Forelimb muscle (tissue), 1 donor: ENCODE data around the gene NFATC2IP. TPM values are rescaled to one million over a fixed set of nuclear protein-coding genes. Genes with fewer than 3 reads are reported as not detected.
"Not testable (repeated sequence)": the region's sequence is repeated elsewhere in the genome, so short reads cannot be mapped to it uniquely, and the experiment has no call there.

ENCODE experiments used
- DNase-seq: peaks from one replicate; pipeline ENCODE4 v3.0.0-alpha.2; 2013; ENCODE audit warnings: low read depth
- polyA plus RNA-seq: library from polyadenylated mRNA; unstranded; fragments of 120-200 nt; gene quantifications from one replicate; pipeline ENCODE4 v1.2.1, GENCODE V29; 2013; ENCODE audit not compliant: insufficient read length

Gene NFATC2IP
- polyA plus RNA-seq, 1 donor = 29.3 TPM

GRCh38 chr16:28967156-28967555, 16.4 kb downstream of the NFATC2IP start:
- DNase-seq = no peak

- not testable (repeated sequence) for DNase-seq
Measured at GRCh38 chr16:28969696-28970095, 19.0 kb downstream of the NFATC2IP start.

- DNase-seq = peak; percentile 4
Measured at GRCh38 chr16:28974007-28974436, 23.3 kb downstream of the NFATC2IP start.

DNA sequence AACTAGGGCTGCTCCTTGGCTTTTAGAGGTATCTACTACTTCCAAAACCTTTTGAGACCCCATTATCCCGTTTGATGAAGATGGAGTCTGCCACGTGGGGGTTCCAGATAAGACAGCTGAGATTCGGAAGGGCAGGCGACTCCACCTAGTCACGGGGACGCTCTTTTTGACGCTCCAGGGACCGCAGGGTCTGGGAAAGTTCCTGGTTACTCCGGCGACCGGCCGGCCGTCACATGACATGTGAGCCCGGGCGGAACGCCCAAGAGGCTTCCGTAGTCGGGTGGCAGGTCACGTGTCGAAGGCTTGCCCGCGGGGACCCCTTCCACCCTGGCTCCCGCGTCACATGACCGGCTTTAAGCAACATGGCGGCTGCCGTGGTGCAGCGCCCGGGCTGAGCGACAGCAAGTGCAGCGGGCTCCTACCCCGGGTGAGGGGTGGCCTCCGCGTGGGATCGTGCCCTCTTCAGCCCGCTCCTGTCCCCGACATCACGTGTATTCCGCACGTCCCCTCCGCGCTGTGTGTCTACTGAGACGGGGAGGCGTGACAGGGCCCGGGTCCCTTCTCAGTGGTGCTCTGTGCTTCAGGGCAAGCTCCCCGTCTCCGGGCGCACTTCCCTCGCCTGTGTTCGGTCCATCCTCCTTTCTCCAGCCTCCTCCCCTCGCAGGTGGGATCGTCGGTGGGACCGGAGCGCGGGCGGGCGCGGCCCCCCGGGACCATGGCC, 23.9 kb downstream of the NFATC2IP start, which contains the start of gene SPNS1:
Gene SPNS1, plus strand, starts transcription at position 342 of the 721 bp plus-strand sequence. Its CDS starts 374 bp downstream, at position 716.
- DNase-seq = peak; percentile 93

DNA sequence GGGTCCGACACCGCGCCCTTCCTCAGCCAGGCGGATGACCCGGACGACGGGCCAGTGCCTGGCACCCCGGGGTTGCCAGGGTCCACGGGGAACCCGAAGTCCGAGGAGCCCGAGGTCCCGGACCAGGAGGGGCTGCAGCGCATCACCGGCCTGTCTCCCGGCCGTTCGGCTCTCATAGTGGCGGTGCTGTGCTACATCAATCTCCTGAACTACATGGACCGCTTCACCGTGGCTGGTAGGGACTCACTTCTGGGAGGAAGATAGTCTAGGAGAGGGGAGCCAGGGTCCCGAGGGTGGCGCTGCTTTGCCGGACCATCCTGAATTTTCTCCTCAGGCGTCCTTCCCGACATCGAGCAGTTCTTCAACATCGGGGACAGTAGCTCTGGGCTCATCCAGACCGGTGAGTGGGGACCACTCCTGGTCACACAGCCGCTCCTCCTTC, 24.4 kb downstream of the NFATC2IP start:
- no peak for DNase-seq

DNA sequence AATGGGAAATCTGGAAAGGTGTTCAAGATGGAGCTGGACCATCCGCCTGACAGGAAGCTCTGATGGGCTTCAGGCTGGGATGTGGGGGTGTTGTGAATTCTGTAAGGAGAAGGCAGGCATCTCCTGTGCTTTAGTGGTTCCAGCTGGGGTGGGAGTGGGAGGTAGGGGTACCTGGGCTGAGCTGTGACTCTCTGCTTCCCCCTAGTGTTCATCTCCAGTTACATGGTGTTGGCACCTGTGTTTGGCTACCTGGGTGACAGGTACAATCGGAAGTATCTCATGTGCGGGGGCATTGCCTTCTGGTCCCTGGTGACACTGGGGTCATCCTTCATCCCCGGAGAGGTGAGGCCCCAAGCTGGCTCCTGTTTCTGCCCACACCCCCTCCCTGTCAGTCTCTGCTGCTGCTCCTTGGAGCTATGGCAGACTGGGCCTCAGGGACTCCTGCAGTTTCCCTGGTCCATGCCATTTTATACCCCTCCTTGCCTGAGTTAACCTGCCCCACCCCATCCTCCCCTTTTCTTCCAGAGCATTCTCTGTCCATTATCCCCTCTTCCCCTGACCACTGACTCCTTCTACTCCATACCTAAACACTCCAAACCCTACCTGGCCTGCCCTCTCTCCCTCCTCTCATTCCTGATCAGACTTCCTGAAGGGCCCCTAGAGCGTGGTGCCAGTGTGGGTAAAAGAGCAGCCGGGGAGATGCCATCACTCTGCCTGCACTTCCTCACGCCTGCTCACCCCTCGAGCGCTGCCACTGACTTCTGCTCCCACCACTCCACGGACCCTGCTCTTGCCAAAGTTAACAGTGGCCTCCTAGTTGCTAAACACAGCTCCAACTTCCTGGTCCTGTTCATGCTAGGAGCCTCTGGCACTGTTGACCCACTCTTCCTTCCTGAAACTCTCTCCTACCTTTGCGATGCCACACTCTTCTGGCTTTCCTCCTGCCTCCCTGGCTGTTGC, 27.2 kb downstream of the NFATC2IP start:
- no peak for DNase-seq

GRCh38 chr16:28980330-28980729, 29.6 kb downstream of the NFATC2IP start:
- DNase-seq = not testable (repeated sequence)

DNA sequence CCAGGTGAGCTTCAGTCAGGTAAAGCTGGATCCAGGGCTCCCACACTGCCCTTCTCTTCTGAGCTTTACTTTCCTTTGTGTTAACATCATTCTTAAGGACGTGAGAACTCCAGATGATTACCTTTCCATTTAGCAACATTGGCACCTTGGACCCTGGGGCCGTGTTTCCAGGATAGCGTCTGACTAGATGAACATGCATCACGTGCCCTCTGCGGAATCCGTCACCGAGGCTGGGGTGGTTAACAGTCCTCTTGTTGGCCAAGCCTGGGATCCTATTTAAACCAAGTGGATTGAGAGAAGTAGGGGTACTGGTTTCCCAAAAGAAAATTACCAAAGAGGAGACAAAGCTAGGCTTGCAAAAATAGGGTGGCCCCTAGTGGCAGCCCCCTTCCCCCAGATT, 30.2 kb downstream of the NFATC2IP start:
- no peak for DNase-seq

GRCh38 chr16:28981517-28981916, 30.8 kb downstream of the NFATC2IP start:
- no peak for DNase-seq

GRCh38 chr16:28982418-28982817, 31.7 kb downstream of the NFATC2IP start:
- no peak for DNase-seq

DNA sequence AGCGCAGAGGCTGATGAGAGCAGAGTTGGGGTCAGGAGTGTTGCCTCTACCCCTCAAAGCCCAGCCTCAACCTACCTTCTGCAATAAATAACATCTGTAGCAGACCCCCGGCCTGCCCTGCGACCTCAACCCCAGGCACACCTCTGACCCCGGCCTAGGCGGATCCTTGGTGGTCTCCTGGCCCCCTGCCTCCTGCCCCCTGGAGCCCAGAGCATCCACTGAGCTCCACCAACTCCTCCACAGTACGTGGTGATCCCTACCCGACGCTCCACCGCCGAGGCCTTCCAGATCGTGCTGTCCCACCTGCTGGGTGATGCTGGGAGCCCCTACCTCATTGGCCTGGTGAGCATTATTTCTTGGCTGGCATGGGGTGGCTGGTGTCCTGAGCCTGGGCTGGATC, 32.2 kb downstream of the NFATC2IP start:
- no peak for DNase-seq

DNA sequence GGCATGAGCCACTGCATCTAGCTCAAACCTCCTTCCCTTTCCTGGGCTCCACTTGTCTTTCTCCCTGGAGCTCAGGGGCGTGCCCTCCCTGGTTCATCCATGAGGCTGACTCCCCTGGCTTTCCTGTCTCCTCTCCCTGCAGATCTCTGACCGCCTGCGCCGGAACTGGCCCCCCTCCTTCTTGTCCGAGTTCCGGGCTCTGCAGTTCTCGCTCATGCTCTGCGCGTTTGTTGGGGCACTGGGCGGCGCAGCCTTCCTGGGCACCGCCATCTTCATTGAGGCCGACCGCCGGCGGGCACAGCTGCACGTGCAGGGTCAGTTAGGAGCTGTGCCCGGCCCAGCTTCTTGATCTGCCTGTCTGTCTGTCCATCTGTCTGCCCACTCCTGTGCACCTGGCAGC, 32.9 kb downstream of the NFATC2IP start:
- no peak for DNase-seq

DNA sequence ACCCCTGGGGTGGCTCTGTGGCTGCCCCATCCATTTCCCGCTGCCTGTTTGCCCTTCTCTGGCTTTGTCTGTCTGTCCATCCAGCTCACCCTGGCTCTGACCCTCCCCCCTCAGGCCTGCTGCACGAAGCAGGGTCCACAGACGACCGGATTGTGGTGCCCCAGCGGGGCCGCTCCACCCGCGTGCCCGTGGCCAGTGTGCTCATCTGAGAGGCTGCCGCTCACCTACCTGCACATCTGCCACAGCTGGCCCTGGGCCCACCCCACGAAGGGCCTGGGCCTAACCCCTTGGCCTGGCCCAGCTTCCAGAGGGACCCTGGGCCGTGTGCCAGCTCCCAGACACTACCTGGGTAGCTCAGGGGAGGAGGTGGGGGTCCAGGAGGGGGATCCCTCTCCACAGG, 33.4 kb downstream of the NFATC2IP start:
- DNase-seq = no peak

- DNase-seq = no peak
Measured at GRCh38 chr16:28984619-28985135, 33.9 kb downstream of the NFATC2IP start, which contains the start of gene LAT. Gene LAT, plus strand, starts transcription at chr16:28985052. Its CDS starts 366 bp downstream, at chr16:28985418.

- no peak for DNase-seq
Measured at GRCh38 chr16:28985211-28986041, 34.7 kb downstream of the NFATC2IP start.

- no peak for DNase-seq
Measured at GRCh38 chr16:28986046-28986445, 35.3 kb downstream of the NFATC2IP start.

DNA sequence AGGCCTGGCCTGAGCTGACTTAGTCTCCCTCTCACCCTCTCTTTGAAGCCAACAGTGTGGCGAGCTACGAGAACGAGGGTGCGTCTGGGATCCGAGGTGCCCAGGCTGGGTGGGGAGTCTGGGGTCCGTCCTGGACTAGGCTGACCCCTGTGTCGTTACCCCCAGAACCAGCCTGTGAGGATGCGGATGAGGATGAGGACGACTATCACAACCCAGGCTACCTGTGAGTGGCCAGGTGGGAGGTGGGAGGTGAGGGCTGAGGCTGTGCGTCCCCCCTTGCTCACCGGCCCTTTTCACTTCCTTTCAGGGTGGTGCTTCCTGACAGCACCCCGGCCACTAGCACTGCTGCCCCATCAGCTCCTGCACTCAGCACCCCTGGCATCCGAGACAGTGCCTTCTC, 35.8 kb downstream of the NFATC2IP start:
- no peak for DNase-seq

- no peak for DNase-seq
Measured at GRCh38 chr16:28987170-28987853, 36.6 kb downstream of the NFATC2IP start.

DNA sequence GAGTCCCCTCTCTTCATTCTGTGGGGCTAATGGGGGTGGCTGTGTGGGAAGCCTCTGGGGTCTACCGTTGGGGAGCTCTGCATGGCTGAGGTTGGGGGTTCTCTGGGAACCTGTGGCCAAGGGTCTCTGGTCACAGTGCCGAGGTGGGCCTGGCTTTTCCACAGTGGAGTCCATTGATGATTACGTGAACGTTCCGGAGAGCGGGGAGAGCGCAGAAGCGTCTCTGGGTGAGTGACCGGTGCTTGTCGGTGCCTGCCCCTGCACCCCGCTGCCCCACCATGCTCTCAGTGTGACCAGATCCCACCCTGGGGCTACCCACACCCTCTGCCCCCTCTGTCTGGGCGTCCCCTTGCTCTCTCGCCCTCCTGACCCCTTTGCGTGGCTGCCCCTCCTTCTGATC, 38.6 kb downstream of the NFATC2IP start:
- no peak for DNase-seq

- DNase-seq = no peak
Measured at GRCh38 chr16:28990375-28991040, 39.8 kb downstream of the NFATC2IP start.
